Forelimb muscle (tissue), 1 donor: Measurements from ENCODE around the gene ATP5PO. TPM values are rescaled to one million over a fixed set of nuclear protein-coding genes. Genes with fewer than 3 reads are reported as not detected.

ENCODE experiments used
- DNase-seq: peaks from one replicate; pipeline ENCODE4 v3.0.0-alpha.2; 2013; ENCODE audit warnings: low read depth
- polyA plus RNA-seq: library from polyadenylated mRNA; unstranded; fragments of 120-200 nt; gene quantifications from one replicate; pipeline ENCODE4 v1.2.1, GENCODE V29; 2013; ENCODE audit not compliant: insufficient read length

Gene ATP5PO, protein sequence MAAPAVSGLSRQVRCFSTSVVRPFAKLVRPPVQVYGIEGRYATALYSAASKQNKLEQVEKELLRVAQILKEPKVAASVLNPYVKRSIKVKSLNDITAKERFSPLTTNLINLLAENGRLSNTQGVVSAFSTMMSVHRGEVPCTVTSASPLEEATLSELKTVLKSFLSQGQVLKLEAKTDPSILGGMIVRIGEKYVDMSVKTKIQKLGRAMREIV
- polyA plus RNA-seq, result 304 TPM

DNA sequence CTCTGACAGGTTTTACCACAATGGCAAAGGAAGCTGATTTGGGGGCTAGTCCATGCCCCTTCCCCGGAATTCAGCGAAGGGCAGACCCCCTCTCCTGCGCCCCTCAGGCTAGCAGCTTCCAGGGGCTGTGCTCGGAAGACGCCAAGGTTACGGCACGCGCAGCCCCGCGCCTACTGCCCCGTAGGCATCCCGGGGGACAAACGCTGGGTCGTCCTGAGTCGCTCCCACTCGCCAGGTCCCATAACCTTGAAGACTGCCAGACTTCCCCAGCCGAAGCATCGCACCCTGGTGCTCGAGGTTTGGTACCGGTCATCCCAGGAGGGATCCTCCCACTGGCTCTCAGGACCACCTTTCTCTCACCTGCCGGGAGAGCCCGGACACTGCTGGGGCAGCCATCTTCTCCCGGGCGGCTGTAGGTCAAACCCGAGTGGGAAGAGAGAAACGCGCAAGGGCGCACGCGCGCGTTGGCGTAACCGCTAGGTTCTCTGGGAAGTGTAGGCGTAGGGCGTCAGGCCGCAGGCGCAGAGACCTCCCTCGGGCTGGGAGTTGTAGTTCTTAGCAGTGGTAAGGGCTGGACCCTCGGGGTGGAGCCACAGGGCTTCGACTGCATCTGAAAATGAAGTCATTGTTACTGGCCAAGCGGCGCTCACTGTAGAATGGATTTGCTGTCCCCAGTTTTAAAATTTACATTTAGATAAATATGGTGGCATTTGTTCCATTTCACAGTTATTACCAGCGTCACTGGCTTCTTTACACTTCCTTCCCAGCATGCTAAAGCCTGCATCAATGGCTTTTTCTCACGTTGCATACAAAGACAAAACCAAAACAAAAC lies at the start of gene ATP5PO:
TSS of gene ATP5PO (minus strand) at position 437 of the 832 bp plus-strand sequence. CDS start at position 396, 41 bp downstream.
- peak; percentile 98 for DNase-seq

DNA sequence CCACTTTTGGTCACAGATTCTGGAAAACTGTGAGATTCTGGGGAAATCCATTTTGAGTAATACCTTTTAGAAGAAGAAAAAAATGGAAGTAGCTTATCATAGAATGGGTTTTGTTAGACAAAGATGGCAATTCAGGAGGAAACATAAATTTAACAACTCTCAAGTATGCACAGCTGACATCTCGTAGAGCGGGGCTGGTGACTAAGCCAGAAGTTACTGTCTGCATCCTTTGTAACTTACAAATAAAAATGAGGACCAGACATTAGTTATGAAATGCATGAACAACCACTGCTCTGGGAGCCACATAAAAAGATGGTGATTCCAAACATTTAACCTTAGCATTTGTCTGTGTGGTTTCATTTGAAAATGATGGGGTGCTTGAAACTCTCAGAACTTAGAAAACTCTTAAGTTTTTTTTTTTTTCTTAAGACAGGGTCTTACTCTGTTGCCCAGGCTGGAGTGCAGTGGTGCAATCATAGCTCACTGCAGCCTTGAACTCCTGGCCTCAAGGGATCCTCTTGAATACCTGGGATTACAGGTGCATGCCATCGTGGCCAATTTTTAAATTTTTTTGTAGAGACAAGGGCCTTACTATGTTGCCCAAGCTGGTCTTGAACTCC lies 49.2 kb upstream of the ATP5PO start:
- no peak for DNase-seq

DNA sequence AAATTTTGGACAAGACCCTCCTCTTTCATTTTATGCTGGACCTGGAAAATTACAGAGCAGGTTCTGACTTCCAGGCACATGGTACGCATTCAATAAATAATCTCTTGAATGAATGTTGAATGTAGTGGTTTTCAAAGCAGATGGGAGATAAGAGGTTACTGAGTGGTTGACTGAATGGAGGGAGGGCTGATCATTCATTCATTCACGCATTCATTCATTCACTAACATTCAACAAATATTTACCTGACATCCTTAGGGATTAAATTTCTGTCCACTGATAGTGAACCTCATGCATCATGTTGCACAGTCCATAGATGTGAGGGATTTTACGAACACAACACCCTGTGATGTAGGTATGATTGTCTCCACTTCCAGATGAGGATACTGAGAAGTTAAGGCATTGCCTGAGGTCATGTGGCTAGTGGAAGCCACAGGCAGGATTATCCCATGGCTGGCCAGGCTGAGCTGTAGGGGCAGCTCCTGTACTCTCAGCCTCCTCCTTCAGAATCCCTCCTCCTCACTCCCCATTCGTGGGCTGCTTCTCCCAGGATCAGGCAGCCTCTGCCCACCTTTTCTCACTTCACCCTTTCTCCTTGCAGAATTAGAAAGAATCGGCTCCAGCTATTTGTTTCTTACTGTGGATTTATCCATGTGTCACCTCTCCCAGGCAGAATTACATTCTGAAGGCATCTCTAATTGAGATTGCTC lies 48.4 kb upstream of the ATP5PO start:
- no peak for DNase-seq

DNA sequence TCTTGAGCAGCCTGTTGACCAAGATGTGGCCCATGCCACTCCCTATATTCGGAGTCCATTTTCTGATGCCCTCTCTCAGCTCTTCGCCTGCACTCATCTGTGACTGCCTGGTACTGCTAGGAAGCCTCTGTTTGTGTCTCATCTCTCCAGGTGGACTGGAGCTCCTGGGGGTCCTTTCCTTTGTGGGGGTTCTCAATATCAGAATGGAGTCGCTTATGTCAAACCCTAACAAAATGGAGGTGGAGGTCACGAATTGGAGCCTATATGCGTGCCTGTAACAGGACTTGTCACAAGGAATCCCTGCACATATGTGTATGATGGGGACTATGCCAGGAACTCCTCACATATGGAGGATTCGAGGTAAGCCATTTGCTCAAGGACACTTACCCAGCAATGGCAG lies 46.7 kb upstream of the ATP5PO start:
- no peak for DNase-seq

DNA sequence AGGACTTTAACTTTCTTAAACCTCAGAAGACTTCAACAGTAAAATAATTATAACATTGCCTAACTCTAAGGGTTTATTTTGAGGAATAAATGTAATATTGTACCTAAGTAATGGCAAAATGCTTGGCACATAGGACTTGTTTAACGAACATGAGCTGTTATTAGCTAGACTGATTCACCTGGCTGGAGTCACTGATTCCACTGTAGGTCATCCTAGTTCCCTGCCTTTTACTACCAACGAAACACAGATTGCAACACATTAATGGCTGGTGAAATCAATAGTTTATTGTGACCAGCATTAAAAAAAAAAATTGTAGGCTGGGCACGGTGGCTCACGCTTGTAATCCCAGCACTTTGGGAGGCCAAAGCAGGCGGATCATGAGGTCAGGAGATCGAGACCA lies 45.5 kb upstream of the ATP5PO start:
- DNase-seq, result no peak

DNA sequence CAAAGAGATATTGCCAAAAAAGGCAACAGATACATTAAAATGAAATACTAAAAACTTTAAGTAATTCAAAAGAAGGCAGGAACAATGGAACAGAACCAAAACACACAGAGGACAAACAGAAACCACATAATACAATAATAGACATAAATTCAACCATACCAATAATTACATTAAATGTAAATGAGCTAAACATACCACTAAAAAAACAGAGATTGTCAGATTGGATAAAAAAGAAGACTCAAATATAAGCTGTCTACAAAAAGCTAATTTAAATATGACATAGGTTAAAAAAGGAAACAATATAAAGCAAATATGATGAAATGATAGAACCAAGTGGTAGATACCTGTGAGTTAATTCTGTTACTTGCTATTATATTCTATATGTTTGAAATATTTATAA lies 44.1 kb upstream of the ATP5PO start:
- no peak for DNase-seq

DNA sequence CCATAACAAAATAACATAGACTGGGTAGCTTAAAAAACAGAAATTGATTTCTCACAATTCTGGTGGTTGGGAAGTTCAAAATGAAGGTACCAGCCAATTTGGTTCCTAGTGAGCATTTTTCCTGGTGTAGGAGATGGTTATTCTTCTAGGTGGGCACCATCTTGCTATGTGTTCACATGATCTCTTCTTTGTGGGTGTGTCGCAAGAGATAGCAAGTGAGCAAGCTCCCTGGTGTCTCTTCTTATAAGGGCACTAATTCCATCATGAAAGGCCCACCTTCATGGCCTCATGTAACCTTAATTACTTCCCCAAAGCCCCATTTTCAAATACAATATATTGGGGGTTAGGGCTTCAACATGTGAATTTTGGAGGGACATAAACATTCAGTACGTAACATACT lies 38.8 kb upstream of the ATP5PO start:
- DNase-seq, result no peak

DNA sequence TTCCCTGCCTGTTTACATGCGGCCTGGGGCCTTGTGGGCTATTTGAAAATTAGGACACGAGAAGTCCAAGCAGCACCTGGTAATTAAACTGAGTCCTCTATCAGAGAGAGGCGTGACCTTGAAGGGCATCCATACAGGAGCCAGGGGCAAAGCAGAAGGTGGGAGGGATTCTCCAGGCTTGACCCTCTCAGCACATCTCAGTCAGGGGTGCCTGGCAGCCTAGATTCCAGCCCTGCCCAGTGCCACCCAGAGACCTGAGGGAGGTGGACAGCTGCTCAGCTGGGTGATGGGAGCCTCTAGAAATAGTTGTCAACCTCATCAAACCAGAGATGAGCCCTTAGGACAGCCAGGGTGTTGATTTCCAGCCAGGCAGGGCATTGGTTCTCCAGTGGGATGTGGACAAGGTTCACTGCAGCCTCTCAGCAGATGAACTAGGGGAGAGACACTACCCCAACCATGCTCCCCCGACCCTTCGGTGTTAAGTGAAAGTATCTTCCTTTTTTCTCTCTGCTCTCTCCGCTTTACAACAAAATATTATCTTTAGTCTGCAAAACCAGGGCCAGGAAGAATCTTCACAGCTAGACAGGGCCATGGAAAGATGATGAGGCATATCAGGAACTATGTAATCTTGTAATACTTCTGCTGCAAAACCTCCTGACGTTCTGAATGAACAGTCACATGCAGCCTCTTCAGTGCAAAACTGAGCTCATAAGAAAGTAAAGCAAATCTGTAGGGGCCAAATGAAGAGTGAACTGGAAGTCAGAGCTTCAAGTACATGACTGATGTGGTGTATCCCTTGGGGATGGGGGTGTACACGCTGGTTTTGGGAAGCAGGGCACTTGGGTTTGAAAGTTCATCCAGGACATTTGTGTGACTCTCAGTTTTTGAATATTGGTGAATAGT lies 35.9 kb upstream of the ATP5PO start:
- no peak for DNase-seq

DNA sequence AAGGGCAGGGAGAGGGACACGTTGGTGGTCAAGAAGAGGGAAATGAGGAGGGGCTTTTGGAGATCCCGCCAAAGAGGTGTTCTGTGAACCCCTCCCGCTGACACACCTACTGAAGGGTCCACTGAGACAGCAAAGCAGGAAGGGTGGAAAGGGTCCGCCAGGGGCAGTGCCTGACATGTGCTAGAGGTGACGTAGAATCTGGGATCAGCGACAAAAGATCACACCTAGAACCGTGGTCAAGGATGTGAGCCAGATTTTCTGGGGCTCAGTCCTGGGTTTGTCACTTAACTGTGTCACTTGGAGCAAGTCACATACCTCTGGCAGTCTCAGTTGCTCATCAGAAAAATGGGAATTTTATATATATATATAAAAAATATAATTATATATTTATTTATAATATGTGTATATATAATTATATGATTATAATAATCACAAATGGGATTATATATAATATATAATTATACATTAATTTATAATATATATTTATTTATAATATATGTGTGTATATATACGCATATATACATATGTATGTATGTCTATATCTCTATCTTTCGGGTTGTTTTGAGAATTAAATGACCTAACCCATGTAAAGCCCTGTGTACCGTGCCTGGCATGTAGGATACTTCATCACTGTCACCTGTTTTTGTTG lies 35.0 kb upstream of the ATP5PO start:
- no peak for DNase-seq

DNA sequence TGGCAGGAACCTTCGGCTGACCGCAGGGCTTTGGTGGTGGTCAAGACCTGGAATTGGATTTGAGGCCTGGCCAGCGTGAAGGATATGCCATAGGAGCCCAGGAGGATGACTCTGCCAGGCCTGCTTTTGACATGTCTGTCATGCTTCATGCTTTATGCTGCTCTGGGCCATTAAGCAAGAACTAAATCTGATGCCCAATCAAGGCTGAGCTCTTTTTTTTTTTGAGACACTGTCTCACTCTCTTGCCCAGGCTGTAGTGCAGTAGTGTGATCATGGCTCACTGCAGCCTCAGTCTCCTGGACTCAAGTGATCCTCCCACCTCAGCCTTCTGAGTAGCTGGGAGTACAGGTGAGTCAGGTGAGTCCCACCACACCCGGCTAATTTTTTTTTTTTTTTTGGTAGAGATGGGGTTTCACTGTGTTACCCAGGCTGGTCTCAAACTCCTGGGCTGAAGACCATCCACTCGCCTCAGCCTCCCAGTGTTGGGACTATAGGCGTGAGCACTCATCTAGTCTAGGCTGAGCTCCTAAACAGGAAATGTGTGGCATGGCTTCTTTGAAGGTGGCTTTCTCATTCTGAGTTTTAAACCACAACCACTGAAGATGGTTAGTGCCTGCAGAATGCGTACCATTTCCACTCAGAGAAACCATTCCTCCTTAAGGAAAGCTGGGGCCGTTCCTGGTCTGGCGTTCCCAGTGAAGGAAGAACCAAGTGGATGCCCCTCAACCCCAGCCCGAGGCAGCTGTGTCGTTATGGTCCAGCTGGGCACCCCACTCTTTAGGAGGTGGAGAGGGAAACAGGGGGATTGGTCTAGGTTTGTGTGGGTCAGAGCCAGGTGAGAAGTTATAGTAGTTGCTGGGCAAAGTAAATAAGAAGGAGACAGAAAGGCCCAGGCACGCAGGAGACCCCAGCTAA lies 34.2 kb upstream of the ATP5PO start:
- no peak for DNase-seq

DNA sequence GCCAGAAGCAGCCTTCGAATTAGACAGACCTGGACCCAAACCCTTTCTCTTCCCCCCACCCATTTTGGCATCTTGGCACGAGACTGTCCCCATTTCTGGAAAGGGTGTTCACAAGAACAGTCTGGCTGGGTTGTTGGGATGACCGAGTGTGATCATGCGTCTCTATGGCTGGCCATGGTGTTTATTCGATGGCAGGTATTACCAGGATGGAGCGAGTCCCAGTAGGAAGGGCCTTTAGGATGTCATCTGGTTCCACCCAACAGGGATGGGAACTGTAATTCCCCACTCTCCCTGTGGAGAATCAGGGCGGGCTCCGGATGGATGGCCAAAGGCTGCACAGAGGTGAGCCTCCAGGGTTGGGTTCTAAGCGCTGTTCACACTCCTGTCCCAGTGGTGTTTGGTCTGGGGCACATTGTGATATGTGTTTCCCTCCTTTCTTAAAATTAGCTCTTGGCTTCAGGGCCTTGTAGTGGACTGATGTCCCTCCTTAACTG lies 33.4 kb upstream of the ATP5PO start:
- DNase-seq, result no peak

DNA sequence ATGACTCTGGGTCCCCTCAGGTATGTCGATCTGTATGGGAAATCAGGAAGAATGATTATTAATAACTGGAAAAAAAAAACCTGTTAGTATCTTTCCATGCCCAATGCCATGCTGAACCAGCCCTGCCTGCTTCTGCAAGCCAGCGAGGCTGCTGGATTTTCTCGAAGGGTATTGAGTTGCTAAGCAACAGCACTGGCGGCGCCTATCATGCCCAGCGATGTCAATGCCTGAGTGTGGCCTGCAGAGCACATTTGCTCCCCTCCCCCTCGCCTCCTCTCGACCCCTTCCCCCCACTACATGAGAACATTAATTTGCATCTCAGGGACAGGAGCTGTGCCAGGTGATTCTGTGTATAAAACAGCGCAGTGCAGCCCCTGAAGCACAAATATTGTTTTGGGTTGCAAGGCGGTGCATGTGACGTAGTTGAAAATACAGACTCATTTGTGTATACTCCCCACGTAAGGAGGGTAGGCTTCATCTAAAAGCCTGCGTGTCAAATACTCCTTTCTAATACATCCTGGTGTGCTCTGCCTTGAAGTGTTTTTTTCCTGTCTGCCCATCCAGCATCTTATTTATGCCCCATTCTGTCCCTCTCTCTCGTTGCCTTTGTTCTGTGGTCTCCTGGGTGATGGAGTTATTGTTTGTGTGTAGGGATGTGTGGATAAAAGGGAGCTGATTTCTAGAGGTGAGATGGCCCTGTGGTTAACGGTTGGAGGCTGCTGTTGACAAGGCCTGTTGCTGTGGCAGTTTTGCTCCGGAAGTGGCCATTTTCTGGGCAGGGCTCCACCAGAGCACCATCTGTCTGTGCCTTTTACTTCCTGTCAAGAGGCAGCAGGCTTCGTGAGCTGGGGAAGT lies 32.7 kb upstream of the ATP5PO start:
- no peak for DNase-seq

DNA sequence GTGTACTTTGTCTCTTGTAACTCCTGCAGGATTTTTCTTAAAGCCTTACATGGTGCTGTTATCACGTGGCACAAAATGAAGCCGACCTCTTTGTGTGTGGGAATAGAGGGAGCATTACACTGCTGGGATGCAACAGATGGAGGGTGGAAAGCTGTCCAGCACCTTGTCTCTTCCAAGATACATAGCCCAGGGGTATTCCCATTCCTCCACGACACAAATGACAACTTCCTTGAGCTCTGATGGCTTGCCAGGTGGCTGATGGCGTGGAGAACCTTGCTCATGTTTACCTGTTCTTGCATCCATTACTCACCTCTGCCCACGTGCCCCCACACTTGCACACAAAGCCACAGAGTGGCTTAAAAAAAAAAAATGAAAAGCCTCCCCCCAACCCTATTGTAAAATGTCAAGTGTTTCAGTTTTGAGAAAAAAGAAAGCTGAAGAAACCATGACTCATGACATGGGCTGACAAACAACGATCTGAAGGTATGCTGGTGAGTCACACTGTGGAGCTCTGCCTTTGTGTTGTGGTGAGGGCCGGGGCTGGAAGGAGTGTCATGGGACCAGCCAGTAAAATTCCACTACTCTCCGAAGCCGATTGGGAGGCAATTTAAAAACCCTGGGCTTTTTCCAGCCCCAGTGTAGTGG lies 32.0 kb upstream of the ATP5PO start:
- peak; percentile 39 for DNase-seq

DNA sequence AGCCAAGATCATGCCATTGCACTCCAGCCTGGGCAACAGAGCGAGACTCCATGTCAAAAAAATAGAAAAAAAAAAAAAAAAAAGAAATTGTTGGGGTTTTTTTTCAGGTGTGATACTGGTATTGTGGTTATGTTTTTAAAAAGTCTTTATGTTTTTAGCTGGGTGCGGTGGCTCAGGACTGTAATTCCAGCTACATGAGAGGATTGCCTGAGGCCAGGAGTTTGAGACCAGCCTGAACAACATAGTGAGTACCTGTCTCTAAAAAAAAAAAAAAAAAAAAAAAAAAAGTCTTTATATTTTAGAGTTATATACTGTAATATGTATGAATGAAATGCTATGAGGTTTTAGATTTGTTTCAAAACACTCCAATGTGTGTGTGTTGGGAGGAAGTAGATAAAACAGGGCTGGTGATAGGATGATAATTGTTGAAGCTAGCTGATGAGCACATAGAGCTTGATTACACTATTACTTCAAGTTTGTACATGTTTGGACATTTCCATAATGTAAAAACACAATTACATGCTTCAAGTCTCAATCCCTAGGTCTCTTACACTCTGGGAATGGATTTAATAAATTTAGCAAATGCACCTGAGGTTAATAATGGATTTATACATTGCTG lies 30.2 kb upstream of the ATP5PO start:
- no peak for DNase-seq

DNA sequence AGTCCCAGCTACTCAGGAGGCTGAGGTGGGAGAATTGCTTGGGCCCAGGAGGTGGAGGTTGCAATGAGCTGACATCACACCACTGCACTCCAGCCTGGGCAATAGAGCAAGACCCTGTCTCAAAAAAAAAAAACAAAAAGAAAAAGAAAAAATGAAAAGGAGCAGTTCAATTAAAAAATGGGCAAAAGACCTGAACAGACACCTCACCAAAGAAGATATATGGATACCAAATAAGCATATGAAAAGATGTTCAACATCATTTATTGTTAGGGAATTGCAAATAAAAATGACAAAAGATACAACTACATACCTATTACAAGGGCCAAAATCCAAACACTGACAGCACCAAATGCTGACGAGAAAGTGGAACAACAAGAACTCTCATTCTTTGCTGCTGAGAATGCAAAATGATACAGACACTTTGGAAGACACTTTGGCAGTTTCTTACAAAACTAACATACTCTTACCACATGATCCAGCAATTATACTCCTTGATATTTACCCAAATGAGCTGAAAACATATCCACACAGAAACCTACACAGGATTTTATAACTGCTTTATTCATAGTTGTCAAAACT lies 28.7 kb upstream of the ATP5PO start:
- DNase-seq, result no peak

DNA sequence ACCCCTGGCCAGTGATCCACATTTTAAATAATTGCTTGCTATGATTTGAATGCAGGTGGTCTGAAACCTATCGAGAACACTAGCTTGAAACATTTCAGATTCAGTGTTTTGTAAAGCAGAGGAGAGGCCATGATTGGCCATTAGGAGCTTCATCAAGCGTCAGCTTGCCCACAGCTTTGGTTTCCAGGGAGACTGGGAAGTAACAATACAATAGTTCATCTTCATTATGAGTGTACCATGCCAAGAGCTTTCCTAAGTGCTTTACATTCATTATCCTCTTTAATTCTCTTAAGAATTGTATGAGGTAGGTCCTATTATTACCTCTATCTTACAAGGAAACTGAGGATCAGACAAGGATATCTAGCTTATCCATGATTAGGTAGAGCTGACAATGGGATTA lies 27.7 kb upstream of the ATP5PO start:
- no peak for DNase-seq

DNA sequence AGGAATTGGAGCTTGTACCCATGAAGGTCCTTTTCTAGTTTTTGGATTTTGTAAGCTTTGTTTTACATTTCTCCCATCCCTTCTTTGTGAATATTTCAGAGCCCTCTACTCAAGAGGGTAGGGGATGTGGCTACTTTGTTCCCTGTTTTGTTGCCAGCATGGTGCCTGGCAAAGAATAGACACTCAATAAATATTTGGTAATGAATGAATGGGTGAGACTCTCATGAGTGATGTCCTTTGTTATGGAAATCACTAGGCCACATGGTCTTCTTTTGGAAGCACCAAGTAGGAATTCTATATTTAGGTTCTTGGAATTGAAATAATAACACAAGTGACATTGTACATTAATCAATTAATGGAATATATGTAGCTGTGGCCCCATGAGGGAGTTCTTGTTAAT lies 26.8 kb upstream of the ATP5PO start:
- DNase-seq, result no peak
